ENCODE data around the gene TRIP12.
A peak's percentile ranks its signal among the peaks of the same experiment; 100 is the strongest.
"Not testable (repeated sequence)": the region's sequence is repeated elsewhere in the genome, so short reads cannot be mapped to it uniquely, and the experiment has no call there.

TRIP12 gene

GRCh38 chr2:229831805-229832509 is 89.9 kb downstream of the TRIP12 start:
- no peak for DNase-seq (ENCODE audit: low read depth in 2 of 2)

GRCh38 chr2:229825476-229825875 is 96.3 kb downstream of the TRIP12 start:
- no peak for DNase-seq (ENCODE audit: low read depth in 2 of 2)

DNA sequence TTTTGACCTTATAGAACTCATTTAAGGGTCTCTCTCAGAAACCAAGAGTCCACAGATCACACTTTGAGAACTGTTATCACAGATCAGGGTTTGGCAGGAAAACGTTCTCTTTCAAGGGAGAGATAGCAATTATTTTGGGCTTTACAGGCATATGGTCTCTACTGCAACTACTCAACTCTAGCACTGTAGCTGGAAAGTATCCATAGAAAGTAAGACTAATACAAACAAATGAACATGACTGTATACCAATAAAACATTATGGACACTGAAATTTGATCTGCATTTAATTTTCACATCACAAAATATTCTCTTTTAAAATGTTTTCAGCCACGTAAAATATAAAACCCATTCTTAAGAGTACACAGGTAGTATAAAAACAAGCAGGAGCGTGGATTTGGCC is 100.5 kb downstream of the TRIP12 start:
- DNase-seq (ENCODE audit: low read depth in 2 of 2) = no peak

- DNase-seq (ENCODE audit: low read depth in 2 of 2) = no peak
Measured at GRCh38 chr2:229818230-229818629, 103.6 kb downstream of the TRIP12 start.

DNA sequence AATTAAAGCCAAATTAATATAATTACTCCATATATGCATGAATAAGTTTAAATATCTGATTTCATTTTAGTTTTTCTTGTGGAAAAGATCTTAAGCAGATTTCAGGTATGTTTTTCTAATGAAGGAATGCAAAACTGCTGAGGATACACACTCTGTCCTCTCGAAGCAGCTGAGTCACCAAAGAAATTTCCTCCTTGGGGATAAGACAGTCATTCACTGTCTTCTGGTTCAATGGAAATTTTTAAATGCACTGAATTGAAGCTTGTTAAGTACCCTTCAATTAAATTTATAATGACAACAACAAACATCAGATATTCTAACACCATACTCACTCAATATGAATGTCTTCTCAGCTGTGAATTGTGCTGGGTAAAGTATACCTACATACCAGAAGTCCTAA is 106.0 kb downstream of the TRIP12 start:
- DNase-seq (ENCODE audit: low read depth in 2 of 2) = no peak

GRCh38 chr2:229815342-229815741 is 106.5 kb downstream of the TRIP12 start:
- no peak for DNase-seq (ENCODE audit: low read depth in 2 of 2)

DNA sequence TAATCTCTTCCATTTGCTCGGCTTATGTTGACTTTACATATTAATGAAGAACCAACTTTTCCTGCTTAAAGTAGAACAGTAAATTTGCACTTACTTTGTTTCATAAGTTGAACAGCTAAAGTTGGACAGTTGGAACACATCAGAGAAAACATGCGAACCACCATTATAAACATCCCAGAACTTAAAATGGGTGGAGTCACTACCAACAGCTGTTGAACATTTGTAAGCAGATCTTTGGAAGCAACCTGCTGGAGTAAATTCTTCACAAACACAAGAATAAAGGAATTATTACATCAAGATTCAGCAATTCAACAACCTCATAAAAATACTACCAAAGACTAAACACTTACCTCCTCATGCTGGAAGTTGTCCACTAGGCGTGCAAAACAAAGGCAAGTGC is 111.0 kb downstream of the TRIP12 start:
- no peak for DNase-seq (ENCODE audit: low read depth in 2 of 2)

GRCh38 chr2:229805559-229805958 is 116.2 kb downstream of the TRIP12 start:
- DNase-seq (ENCODE audit: low read depth in 2 of 2) = no peak

DNA sequence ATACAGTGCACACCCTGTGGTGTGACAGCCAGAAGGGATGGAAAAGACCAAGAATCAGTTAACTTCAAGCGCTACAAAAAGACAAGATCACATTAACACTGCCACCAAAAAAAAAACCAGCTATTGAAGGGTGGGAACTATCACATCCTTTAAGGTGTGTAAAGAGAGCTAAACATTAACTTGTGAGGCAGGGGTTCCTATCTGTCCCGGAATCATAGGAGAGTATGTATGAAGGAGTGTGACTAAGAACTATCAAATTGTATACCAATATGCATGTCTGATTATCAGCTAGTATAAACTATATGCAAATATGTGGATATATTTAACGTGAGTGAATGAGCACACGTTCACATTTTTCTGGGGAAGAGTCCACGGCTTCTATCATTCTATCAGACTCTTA is 119.0 kb downstream of the TRIP12 start:
- DNase-seq (ENCODE audit: low read depth in 2 of 2) = no peak

DNA sequence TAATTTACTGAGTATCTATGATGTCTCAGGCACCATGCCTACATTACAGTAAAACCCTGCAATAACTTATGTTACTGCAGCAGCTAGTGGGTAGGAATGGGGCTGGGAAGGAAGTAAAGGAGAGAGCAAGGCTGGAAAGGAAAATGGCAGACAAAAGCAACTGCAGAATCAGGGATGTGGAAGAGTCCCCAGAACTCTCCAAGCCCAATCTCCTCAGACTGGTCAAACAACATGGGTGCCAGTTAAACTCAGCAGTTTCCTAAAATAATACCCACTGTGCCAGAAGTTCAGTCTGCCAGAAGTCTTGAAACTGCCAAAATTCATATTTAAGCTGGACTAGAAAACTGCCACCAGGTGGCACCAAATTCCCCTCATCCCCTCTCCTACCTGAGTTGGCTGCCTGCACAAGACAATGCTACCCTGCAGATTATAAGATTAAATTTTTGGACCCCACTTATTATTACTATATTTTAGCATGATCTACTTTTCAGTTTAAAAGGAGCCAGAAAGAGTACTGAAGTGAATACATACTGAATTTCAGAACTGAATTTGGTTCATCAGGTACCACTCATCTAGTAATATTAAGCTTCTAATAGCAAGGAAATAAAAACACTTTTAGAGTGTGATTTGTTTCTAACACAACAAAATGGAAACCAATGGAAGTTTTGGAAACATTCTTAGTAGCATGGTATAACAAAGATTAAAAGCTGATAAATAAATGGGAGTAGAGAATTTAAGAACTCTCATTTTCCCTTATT is 120.6 kb downstream of the TRIP12 start:
- peak; percentile 32 to 54 for DNase-seq (ENCODE audit: low read depth in 2 of 2)

GRCh38 chr2:229798446-229799155 is 123.2 kb downstream of the TRIP12 start:
- no peak for DNase-seq (ENCODE audit: low read depth in 2 of 2)

- no peak for DNase-seq (ENCODE audit: low read depth in 2 of 2)
Measured at GRCh38 chr2:229795058-229795457, 126.8 kb downstream of the TRIP12 start.

GRCh38 chr2:229794636-229795035 is 127.2 kb downstream of the TRIP12 start:
- no peak for DNase-seq (ENCODE audit: low read depth in 2 of 2)

DNA sequence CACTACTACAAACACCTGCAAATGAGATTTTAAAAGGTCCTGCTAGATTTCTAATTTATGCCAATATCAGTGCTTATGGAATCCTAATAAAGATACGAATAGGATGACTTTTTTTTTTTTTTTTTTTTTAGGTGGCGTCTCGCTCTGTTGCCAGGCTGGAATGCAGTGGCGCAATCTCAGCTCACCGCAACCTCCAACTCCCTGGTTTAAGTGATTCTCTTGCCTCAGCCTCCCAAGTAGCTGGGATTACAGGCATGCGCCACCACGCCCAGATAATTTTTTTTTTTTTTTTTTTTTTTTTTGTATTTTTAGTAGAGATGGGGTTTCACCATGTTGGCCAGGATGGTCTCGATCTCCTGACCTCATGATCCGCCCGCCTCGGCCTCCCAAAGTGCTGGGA is 135.5 kb downstream of the TRIP12 start:
- not testable (repeated sequence) for DNase-seq (ENCODE audit: low read depth in 2 of 2)

GRCh38 chr2:229784791-229785190 is 137.0 kb downstream of the TRIP12 start:
- no peak for DNase-seq (ENCODE audit: low read depth in 2 of 2)

DNA sequence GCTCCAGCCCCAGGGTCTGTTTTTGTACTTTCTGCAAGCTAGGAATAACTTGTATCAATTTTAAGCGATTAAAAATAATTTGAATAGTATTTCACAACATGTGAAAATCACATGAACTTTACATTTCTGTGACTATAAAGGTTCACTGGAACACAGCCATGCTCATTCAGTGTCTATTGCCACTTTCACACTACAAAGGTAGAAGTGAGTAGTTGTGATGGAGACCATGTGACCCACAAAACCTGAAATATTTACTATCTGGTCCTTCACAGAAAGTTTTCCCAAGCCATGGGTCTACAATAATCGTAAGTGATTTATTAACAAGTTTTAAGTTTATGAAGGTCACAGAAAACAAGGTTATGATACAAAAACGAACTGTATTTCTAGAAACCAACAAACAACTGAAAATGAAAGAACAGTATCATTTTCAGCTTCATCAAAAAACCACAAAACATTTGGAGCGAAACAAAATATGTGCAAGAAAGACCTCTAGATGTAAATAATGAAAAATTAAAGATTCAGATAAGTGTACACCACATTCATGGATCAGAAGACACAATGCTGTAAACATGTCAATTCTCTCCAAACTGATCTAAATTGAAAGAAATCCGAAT is 138.6 kb downstream of the TRIP12 start:
- no peak for DNase-seq (ENCODE audit: low read depth in 2 of 2)

- no peak for DNase-seq (ENCODE audit: low read depth in 2 of 2)
Measured at GRCh38 chr2:229780856-229781773, 140.7 kb downstream of the TRIP12 start.

- DNase-seq (ENCODE audit: low read depth in 2 of 2) = no peak
Measured at GRCh38 chr2:229779650-229780049, 142.2 kb downstream of the TRIP12 start.

- no peak for DNase-seq (ENCODE audit: low read depth in 2 of 2)
Measured at GRCh38 chr2:229777716-229778115, 144.1 kb downstream of the TRIP12 start.

GRCh38 chr2:229775614-229776313 is 146.0 kb downstream of the TRIP12 start:
- DNase-seq (ENCODE audit: low read depth in 2 of 2) = no peak

DNA sequence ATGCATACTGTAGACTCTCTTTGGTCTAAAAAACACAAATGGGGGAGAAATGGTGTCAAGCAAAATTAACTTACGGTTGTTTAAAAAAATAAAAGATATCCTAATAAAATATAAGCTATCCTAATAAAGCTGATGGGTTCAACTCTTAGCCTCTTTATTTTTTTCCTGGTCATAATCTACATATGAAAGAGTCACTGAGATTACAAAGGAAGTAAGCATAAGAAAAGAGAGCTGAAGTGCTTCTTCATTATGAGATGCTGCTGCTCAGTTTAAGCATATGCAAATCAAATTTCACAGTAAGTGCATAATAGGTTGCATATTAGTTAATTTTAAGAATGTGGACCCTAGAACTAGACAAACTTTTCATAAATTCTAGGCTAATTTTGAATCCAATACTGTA is 147.6 kb downstream of the TRIP12 start:
- no peak for DNase-seq (ENCODE audit: low read depth in 2 of 2)
